Amniotic epithelial cell (primary cell): ENCODE data around the gene EML6.
"Not testable (repeated sequence)": the region's sequence is repeated elsewhere in the genome, so short reads cannot be mapped to it uniquely, and the experiment has no call there.

ENCODE experiments used
- DNase-seq: peaks from one replicate; pipeline ENCODE4 v3.0.0-alpha.2; 2010; ENCODE audit warnings: low read depth

EML6 gene

DNA sequence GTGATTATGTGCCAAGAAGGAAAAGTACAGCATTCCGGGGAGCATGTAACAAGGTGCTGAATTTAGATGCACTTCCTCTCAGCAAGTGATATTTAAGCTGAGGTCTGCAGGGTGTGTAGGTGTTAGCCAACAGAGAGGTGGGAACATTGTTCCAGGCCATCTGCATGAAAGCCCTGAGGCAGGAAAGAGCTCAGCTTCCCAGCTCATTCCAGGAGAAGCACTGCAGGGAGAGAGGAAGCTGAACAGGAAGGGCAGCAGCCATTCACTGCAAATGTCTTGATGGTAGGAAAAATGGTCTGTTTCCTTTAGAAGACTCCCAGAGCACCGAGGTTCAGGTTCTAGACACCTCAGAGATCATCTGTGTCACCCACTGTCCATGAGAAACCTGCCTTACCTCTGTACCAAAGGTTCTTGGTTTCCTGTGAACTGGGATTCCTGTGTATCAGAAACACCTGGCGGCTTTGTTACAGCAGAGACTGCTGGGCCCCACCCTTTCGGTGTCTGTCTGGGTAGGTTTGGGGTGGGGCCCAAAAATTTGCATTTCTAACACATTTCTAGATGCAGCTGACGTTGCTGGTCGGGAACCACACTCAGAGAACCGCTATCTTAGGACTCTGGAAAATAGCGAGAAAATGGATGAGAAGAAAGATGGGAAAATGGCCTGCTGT, 242.8 kb downstream of the EML6 start:
- no peak for DNase-seq

GRCh38 chr2:54966837-54967236, 243.4 kb downstream of the EML6 start:
- no peak for DNase-seq

GRCh38 chr2:54967269-54967668, 243.8 kb downstream of the EML6 start:
- no peak for DNase-seq

GRCh38 chr2:54967759-54968365, 244.4 kb downstream of the EML6 start:
- DNase-seq: no peak

DNA sequence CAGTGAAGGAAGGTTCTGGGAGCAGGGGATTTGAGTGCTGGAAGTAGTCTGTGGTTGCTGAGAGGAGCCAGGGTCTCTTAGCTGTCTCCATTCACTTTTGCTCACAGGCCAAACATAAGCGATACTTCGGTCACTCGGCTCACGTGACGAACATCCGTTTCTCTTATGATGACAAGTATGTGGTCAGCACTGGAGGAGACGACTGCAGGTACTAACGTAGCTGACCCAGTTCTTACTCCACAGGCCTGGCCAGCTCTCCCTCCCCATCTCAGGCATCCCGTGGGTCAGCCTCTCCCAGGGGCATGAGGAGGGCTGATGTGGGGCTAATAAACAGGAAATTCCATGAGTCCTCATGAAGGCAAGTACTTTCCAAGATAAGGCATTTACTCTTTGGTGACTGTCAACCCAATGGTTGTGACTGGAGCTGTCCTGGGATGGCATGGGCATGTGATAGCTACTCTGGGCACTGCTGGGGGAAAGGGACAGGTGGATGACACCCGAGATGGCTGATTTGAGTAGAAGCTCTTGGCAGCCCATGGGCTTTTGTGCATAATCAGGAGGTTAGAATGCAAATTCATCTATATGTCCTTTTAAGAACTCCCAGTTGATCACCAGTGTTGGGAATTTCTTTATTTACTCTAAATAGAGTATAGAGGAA, 245.2 kb downstream of the EML6 start:
- DNase-seq: no peak

GRCh38 chr2:54969295-54969939, 246.0 kb downstream of the EML6 start:
- DNase-seq: no peak

DNA sequence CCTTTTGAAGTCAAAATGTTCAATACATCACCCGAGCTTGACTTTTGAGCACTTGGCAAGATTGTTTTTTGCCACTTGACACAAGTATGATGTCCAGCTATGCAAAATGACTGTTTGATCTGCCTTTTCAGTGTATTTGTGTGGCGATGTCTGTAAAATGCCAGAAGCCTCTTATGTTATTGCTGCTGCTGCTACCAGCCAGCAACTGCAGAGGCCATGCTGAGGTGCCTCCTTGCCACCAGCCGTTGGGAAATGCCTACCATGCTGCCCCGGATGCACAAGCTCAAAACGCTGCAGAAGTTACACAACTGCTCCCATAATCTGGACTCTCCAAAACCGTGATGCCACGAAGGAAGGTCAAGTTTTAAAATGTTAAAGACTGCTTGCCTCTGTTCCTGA, 246.5 kb downstream of the EML6 start:
- no peak for DNase-seq

DNA sequence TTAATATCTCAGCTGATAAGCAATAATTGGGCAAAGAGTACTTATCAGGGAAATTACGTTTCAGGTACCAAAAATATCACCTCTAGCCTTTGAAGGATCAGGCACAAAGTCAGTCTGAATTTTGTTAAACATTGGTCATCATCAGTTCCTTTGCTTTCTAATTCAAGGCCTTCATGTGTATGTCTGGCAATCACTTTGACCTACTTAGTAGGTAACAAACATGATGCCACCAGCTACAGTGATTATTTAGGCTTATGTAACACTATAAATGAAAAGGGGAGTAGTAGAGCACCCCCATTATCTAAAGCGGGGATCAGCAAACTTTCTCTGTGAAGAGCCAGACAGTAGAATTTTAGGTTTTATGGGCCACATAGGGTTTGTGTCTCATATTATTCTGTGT, 251.7 kb downstream of the EML6 start:
- no peak for DNase-seq

DNA sequence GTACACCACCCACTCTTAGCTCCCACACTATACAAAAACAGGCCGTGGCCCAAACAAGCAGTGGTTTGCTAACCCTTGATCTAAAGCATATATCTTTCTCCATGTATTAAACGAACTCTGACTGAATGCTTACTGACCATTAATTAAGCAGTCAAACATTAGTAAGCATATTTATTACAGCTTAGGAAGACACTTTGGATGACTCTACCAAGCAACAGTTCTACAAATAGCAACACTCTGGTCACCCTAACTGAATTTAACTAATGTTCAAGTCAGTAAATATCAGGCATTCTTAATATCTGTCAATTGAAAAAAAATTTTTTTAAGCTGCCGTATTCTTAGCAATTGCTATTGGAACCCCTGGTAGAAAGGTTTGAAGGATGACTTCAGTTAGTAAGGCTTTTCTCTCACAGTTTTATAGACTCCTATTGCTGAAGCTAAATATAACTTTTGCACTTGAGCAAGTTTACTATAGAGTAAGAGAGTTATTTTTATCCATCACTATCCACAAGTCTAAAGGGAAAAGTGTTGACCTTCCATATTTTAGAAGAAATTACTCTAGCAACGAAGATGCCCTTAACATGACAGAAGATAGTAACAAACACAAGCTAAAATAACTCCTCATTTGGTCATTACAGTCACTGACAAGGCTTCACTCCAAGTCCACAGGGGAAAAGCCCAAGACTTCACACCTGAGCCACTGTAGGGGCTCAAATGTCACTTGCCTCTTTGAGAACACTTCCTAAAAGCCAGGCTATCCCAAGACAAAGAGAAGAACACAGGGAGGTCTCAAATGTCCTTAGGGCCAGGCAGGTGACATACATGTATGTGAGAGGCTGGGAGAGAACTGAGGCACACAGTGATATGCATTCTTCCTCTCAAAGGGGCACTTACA, 252.4 kb downstream of the EML6 start:
- no peak for DNase-seq

GRCh38 chr2:54977149-54977548, 253.7 kb downstream of the EML6 start:
- DNase-seq: peak; percentile 18

DNA sequence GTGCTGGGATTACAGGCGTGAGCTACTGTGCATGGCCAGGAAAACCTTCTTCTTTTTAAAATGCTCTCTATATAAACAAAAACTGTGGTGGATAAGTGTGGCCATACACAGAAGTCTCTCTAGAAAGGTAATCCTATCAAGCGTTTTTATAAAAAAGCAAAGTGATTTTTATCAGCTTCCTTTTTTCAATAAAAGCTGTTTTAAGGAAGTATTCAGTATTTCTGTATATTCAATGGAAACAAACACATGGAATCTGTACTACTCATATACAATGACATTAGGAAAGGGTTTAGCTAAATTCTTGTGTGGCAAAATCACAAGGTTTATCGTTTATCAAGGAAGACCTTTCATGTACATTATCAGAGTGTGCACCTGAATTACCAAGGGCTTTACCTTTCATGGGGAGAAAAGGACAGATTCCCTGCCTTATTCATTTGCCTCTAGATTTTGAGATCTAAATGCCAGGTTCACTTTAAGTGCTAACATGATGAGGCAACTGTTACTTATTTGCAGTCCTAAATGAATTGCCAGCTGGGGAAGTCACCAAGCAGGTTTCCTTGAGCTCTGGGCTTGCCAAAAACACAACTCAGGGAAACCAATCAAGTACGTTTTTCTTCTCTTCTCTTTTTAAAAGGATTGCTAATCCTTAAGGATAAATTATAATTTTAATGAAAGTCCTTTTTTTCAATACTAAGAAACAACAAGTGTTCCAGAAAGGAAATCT, 256.0 kb downstream of the EML6 start:
- no peak for DNase-seq

- no peak for DNase-seq
Observed at GRCh38 chr2:54981385-54981784, 257.9 kb downstream of the EML6 start.

DNA sequence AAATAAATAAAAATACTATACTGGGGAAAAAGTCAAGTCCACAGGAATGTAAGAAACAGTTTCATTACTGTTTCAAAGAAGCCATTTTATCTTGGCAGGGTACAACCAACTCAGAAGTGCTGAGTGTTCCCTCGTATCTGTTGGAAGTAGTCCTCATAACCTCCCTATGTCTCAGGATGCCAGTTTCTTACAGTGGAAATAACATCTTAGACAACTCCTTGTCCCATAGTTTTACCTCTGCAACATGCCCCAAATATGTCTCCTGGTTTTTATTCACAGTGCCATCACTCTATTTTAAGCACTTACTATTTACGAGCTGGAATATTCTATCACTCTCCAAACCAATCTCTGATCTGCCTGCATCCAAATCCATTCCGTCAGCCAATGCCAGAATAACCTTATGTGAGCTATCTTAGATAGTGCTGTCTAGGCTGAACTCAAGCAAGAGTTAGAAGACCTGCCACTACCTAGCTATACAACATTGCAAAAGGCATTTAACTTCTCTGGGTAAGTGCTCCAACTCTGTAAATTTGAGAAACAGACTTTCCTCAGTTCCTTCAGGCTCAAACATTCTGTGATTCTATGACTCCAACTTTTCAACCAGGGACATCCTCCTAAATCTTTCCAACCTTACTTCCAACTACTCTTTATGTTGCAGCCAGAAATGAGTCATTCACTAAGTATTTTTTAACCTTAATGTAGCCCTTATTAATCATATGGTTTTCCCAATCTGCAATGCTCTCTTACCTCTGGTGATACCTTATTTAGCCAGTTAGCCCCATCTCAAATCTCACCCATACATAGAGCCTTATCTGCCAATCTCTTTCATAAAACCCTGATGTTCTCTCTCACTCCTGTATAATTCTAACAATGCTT, 260.1 kb downstream of the EML6 start:
- DNase-seq: peak; percentile 33

DNA sequence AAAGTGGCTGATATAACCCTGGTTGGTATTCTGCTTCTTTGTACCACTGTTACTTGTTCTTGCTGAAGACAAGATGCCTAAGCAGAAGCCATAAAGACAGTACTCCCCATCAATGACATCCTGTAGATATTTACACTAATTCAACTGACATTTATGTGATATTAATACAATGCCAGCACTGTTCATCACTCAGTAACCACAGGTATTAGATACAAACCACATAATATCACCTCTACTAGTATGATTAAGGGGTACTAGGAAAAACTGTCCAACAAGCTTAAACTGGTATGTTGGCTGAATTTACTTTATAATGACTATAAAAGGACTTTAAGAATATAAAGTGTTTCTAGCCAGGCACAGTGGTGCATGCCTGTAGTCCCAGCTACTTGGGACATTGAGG, 261.0 kb downstream of the EML6 start:
- peak; percentile 26 for DNase-seq

GRCh38 chr2:54986264-54986663, 262.8 kb downstream of the EML6 start:
- DNase-seq: no peak

GRCh38 chr2:54988612-54989011, 265.1 kb downstream of the EML6 start:
- DNase-seq: no peak

- DNase-seq: not testable (repeated sequence)
Observed at GRCh38 chr2:54990694-54991093, 267.2 kb downstream of the EML6 start.

DNA sequence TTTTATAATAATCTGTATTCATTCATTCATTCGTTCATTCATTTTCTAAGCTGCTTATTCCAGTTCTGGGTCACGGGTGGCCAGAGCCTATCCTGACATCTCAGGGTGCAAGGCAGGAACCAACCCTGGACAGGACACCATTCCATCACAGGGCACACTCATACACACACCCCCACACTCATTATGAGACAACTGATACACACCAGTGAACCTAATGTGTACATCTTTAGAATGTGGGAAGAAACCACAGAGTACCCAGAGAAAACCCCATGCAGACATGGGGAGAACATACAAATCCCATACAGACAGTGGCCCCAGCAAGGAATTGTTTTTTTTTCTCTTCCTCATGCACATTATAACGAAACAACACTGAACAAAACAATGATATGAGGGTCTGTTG, 272.1 kb downstream of the EML6 start:
- no peak for DNase-seq

GRCh38 chr2:54997826-54998225, 274.4 kb downstream of the EML6 start:
- no peak for DNase-seq

DNA sequence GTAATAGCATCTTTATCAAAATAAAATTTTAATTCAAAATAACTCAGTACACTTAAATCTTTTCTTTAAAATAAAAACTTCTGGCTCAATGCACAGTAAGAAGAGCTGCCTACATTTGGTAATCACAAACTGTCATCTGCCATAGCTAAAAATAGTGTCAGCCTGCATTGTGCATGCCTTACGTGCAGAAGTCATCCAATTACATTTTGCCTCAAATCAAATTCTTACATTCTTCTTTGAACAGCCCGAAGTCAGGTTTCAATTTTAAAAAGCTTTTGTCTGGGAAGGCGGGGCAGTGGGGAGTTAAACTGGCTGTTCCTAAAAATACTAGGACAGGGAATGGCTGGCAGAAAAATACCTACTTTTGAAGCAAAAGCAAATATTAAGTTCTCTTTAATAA, 275.7 kb downstream of the EML6 start:
- peak; percentile 43 for DNase-seq
